Raji (cell line): ENCODE results near the gene SCLT1.

Source experiments
- POLR2A ChIP-seq: IDR thresholded peaks from 2 replicates; pipeline ENCODE4 v1.6.1; 2011; ENCODE audit warnings: low read depth, low read length, control low read depth; ENCODE audit not compliant: insufficient read depth

SCLT1 gene

DNA sequence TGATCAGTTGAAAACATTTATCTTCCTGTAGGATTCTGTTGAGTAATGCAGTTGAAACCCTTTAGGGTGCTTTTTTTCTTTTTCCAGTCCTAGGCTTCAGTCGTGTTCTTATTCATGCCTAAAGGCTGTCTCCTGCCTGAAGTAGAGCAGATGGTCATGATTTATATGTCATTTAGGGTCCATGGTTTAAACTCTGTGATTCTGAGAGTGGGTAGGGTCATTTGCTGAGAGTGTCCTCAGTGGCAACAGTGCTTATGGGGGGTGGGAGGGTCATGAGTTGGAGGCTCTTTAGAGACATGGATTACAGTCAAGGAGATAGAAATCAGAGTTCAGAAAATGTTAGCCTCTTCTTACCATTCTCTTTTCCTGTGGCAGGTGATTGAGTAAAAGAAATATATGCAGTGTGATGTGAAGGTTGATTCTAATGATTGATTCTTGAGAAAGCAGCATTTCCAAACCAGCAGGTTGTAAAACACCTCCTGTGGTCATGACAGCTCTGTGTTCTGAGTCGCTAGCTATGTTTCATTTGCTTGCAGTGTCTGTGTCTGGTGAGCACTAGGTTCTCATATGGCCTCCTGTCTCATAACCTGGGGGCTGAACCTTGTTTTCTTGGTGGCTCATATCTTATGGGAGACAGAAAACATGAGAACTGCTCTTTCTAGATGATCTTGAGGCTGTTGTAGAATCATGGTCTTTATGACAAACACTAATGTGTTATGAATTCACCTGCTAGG, 223.4 kb downstream of the SCLT1 start:
- TF ChIP-seq POLR2A = no peak

DNA sequence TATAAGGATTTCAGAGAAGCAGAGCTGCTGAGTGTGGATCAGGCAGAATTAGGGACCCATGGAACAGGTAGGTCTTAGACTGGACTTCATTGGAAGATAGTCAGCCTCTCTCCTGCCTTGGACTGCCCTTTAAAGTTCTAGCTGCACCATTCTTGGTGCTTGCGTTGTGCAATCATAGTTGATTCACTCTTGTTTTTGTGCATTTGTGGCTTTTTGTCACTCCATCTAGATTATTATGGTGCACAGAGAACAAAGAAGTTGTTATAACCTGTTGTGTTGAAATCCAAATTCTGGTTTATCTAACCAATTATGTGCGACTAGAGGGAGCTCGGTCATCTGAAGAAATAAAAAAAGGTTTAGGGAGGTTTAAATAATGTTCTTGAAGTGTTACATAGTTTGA, 224.6 kb downstream of the SCLT1 start:
- TF ChIP-seq POLR2A = no peak

DNA sequence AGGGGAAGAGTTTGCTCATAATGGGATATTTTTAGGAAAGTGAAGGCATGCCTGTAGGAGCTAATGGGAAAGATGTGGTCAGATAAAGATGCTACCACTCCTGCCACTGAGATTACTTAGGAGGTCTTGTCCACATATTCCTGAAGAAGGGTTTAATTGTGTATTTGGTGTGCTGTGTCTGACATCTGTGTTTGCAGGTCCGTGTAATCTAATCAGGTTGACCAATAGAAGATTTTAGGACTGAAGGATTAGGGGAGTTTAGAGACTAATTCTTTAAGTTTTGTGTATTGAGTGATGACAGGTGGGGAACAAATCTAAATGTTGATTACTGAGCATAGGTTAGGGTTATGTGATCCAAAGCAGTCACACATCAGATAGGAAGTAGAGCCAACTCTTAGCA, 226.6 kb downstream of the SCLT1 start:
- TF ChIP-seq POLR2A = no peak

DNA sequence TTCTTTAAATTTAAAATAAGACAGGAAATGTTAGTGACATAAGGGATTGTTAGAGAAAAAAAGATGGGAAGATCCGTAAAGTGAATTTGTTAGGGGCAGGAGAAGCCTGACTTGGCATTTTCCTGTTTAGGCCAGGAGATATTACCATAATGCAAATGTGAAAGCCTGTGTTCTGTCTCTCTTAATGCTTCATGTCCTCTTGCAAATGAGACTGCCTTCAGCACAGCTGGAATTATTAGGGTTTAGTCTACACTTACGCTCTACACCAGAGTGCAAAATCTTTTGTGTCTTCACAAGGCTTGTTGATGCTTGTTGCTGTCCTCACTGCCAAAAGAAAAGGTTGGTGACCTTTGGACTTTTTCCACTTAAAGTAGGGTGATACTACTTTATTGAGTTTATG, 227.1 kb downstream of the SCLT1 start:
- no peak for TF ChIP-seq POLR2A

DNA sequence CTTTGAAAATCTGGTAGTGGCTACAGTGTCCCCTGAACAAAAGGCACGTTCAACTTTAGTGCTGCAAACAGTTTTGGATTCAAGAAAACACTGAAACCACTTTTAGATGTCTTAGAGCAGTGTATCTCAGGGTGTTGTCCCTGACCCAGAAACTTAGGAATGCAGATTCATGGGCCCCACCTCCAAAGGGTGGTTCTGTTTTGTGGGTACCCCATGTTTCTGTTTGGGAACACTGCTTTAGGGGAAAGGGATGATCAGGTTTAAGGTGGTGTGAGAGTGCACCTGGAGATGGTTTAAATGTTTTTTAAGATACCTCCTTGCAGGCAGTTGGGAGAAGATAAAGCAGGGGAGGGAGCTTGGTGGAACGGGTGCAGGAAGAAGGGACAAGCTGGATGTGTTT, 228.2 kb downstream of the SCLT1 start:
- TF ChIP-seq POLR2A = no peak

DNA sequence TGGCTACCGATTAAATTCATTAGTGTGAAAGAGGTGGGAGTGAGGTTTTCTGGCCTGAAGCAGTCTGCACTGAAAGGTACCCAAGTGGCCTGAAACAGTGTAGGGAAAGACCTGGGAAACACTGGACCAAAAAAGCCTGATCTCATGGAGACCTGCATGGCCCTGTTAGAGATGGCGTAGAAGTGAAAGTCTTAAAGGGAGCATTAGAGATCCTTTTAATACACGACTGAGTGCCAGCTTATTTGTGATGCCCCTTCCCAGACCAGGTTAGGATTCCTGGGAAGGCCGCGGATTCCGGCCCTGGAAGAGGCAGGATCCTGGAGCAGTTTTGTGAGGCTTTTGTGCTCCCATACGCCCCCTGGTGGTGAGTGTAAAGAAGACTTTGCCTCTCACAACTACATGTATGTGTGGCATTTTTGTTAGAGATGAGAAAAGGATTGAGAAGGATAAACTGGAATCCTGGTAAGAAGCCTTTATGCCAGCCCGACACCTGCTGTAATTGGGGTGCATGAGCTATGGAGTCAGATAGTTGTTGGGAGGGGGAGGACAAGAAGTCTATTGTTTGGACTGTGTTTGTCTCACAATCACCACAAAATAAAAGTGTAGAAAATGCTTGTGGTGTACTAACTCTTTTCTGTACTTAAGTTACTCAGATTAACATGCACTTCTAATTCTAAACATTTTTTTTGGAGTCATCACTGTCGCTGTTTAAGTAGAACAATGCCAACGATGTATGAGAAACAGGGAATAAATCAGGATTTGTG, 229.8 kb downstream of the SCLT1 start:
- TF ChIP-seq POLR2A = no peak

DNA sequence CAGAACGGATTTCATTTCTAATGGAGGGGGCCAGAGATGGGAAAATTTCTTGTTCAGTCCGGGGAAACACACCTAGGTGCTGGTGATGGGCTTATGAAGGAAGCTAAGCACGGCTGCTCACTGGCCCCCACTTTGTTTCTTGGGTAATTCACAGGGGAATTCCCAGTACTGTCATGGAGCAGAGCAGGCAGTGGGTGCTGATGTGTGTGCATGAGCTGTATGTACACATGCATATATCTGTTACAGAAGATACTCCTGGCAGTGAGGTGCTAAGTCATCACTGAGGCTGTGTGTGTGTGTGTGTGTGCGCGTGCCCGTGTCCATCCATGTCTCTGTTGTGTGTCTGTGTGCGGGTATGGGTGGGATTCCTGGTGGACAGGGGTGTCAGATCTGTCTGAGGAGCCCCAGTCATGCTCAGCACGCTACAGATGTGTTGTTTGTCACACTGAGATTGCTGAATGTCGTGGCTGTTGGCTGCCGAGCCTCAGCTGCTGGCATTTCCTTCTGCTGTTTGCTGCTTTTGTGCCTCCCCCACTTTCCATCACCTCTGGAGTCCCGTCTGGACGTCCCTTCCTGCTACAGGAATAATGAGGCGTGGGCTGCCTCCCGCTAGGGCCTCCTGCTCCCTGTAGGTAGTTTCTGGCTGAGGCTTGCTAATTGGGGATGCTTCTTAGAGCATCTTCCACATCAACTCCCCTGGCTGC, 230.6 kb downstream of the SCLT1 start:
- TF ChIP-seq POLR2A = no peak

DNA sequence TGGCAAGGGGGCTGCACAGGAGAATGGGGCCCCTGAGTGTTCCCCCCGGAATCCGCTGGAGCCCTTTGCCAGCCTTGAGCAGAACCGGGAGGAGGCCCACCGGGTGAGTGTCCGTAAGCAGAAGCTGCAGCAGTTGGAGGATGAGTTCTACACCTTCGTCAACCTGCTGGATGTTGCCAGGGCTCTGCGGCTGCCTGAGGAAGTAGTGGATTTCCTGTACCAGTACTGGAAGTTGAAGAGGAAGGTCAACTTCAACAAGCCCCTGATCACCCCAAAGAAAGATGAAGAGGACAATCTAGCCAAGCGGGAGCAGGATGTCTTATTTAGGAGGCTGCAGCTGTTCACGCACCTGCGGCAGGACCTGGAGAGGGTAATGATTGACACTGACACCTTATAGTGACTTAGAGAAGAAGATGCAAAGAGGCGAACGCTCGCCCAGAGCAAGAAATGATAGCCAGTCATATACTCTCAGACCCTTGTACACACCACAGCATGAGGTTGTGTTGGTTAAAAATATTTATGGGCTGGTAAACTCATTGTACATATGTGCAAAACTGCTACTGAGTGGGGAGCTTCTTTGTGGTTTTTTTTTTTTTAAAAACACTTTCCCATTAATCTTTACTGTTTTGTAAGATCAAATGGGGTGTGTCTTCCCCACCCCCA, 231.4 kb downstream of the SCLT1 start:
- TF ChIP-seq POLR2A = no peak

DNA sequence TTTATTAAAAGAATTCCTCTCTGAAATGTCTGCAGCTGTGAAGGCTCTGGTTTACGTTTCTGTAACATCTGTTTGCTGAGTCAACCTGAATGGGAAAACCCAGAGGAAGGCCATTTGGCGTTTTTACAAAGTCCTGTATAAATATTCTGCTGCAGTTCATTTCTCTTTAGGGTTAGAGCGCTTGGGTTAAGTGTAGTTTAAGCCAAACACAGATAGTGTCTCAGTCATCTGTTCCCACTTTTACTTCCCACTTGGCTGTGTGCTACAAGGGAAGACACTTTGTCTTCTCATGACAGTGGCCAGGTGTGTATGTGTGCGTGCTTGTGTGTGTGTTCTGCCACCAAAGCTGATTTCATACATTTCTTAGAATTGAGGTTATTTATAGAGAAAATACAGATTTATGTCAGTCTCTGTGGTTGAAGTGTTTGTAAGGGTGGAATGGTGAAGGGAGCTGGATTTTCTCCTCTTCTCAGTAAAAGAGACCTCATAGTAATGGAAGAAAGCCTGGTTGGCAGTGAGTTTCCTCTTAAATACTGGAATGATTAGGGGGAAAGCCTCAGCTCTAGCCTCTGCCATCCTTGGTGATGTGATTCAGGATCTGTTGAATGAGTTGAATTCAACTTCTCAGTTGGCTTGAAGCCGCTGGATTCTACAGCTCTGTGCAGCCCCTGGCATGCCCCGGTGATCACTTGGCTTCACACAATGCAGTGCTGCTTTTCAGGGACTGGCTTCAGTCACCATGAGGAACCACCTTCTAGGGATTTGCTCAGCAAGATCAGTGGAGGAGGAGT, 233.3 kb downstream of the SCLT1 start:
- no peak for TF ChIP-seq POLR2A

DNA sequence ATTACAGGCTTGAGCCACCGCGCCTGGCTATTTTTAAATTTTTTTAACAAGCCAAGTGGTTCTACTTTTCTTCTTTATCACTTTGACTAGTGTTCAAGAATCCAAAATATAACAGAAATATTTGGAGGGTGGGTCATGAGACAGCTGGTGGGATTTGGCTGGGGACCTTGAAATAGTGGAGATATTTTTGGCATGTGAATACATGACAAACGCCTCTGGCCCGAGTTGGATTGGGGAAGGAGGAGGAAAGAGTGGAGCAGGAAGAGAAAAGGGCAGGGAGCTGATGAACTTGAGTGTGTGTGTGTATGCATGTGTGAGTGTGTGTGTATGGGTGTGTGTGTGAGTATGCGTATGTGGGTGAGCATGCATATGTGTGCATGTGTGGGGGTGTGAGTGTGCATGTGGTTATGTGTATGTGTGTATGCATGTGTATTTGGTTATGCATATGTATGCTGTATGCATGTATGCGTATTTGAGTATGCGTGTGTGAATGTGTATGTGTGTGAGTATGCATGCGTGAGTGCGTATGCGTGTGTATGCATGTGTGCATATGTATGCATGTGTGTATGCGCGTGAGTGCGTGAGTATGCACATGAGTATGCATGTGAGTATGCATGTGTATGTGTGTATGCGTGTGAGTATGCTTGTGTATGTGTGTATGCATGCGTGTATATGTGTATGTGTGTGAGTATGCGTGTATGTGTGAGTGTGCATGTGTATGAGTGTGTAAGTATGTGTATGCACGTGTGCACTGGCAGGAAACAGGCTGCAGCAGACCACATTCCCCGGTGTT, 234.3 kb downstream of the SCLT1 start:
- TF ChIP-seq POLR2A = no peak

DNA sequence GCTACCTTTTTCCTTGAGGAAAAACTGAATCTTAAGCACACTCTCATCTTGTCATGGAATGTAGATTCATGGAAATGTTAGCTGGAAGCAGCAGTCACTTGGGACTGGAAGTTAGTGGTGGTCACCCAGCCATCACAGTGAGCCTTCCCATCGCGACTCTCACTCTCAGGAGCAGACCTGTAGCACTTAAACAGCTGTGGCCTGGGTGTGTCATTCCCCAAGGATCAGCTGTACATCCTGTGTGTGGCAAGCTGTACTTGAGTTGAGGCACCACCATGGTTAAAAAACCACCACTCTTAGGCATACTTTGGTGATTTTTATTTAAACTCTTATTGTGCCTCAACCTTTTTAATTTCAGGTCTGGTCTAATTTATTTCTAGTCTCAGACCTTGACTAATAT, 237.1 kb downstream of the SCLT1 start:
- TF ChIP-seq POLR2A = no peak

DNA sequence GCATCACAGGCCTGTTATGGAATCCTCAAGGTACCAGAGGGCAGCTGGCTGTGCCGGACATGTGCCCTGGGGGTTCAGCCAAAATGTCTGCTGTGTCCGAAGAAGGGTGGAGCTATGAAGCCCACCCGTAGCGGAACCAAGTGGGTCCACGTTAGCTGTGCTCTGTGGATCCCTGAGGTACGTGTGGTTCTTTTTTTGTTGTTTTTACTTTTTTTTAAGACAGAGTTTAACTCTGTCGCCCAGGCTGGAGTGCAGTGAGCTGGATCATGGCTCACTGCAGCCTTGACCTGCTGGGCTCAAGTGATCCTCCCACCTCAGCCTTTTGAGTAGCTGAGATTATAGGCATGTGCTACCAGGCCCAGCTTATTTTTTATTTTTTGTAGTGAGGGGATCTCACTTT, 237.7 kb downstream of the SCLT1 start:
- no peak for TF ChIP-seq POLR2A

DNA sequence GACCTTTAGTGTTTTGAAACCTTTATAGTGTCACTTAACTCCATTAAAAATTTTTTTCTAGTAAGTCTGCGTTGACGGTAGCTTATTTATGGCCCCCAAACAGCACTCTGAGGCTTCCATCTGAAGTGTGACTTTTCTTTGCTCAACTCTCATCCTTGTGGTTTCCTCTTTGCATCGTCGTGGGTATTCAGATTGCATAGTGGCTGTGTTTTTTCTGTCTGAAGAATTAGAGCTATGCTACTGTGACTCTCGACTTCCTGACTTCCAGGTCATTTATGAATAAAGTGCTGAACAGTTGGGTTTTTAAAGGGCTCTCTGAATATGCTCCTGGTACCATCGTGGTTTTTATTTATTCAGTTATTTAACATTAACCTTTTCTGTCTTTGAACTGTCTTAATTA, 238.9 kb downstream of the SCLT1 start:
- TF ChIP-seq POLR2A = no peak

DNA sequence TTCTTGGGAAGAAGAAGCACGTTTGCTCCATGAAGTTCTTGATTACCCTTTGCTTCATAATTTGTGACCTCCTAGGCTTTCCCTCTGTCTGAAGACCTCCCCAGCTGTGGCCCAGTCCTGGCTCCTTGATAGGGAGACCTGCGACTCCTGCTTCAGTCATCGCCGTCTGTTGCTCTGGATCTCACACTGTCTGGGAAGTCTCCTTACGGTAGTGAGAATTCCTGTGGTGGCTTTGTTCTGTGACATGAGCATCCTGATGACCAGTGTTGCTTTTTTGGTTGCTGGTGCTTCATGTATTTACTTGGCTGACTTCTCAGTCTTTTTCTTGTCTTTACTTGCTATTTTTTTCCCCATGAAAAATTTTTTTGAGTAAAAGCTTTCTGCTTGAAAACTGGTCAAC, 239.6 kb downstream of the SCLT1 start:
- no peak for TF ChIP-seq POLR2A
